Measurements from ENCODE around the gene POU3F3.

The POU3F3 gene

DNA sequence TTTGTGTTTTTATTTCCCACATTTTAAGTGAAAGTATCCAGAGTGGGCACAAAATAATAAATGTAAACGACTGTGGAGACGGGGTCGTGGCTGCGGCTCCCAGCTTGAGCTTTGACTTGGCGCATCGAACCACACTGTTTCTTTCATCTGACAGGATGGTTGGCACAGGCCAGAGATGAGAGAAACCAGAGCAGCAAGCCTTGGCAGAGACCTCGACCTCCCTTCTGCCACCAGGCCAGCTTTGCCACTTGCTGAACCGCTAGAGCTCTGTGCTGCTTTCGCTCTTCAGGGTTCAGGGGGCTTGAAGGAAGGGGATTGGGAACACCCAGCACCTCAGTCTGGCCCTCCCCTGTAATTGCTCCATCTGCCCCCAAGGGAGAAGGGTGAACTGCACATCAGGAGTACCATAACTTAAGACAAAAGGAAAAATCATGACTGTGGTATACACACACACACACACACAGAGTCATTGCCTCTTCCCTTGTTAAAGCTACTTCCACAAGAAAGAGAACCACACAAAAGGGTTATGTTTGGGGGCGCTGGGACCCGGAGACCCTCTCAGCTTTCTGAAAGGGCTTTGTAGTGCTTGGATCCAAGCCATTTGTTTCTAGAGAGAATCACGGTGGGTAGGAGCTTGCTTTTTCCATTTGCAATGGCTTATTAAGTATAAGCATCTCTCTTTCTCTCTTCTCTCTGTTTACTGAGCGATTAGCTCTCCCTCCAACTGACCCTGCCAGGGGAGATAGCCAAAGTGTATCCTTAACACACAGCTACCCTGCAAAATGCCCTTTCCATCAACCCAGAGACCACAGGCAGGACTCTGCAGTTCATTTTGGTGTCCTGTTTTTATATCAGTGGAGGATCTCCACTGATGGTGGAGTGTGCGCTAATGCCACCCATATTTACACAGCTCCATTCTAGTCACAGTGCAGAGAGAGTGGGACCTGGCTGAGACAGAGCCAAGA is 23.0 kb downstream of the POU3F3 start:
- DNase-seq = no peak

DNA sequence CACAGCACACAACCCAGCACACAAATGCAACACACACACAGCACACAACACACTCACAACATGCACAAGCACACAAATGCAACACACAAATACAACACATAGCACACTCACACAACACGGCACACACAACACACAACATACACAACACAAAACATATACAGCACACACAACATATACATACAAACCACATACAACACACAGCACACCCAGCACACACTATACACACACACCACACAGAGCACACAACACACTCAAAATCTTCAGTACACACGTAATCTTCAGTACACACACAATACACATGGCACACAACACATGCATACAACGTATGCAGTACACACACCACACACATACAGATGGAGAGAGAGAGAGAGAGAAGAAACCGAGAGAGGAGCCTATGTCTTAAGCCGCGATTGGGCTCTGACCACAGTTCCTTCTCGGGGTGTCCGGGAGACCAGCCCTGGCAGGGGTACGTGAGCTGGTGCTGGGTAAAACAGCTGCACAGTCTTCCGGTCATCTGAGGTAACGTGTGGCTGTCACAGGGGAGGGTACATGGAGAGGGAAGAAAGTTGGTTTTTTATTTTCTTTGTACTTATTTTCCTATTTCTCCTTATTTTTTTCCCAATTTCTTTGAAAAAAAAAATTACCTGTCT is 25.1 kb downstream of the POU3F3 start:
- DNase-seq = no peak

DNA sequence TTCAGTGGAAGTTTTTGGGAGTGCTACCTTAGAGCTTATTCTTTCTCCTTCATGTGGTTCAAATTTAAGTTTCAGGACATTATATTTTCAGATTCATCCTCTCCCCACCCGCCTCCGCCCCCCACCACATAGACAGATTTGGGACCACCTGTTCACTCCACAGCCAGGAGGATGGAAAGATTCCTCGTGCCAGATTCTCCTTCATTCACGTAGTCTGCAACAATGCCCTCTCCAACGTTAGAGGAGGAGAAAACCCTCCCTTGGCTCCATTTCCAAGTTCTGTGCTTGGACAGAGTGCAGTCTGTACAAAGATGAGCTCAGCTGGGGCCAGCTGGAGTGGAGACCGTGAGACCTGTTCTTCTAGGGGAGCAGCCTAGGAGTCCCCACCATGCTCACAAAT is 26.2 kb downstream of the POU3F3 start:
- no peak for DNase-seq

DNA sequence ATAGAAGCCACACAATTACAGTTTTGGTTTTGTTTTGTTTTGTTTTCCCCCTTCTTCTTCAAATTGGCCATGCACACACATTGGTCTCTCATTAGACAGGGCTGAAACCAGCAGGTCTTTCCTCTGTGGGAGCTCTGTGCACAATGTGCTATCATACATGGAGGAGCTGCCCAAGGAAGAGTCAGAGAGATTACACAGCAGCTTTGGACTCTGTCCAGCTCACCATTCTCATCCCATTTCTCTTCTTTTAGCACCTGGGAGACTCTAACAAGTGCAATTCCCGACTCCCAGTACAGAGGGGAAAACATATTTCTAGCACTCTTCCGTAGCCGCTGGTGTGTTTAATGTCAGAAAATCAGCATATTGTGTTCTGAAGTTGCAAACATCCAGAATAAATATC is 29.4 kb downstream of the POU3F3 start:
- no peak for DNase-seq

DNA sequence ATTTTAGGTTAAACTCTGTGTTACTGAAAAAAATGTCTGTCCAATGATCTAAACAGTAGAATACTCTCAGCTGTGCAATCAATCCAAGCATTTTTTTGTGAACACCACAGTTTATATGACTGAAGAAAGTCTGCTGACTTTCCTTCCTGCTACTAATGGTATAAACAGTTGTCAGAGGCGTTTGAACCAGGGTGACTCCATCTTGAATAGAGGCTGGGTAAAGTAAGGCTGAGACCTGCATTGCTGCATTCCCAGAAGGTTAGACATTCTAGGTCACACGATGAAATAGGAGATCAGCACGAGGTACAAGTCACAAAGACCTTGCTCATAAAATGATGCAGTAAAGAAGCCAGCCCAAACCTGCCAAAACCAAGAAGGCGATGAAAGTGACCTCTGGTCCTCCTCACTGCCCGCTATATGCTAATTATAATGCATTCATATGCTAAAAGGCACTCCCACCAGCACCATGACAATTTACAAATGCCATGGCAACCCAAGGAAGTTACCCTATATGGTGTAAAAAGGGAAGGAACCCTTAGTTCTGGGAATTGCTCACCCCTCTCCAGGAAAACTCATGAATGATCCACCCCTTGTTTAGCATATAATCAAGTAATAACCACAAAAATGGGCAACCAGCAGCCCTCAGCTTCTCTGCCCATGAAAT is 31.3 kb downstream of the POU3F3 start:
- no peak for DNase-seq

DNA sequence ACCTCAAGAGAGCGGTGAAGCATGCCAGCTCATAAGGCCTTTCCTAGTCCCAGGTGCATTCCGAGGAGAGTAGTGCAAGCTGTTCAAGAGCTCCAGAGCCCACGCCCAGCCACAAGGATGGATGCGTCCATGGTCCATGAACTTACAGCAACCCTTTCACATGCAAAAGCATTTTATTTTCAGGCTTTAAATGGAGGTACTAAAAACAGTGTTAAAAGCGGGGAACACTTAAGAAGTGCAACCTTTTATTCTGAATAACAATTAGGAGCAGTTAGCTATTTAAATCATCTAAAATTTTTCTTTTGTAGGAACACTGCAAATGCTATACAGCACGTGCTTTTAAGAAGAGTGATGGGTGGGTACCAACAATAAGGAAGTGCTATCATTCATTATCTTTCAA is 33.8 kb downstream of the POU3F3 start:
- no peak for DNase-seq

DNA sequence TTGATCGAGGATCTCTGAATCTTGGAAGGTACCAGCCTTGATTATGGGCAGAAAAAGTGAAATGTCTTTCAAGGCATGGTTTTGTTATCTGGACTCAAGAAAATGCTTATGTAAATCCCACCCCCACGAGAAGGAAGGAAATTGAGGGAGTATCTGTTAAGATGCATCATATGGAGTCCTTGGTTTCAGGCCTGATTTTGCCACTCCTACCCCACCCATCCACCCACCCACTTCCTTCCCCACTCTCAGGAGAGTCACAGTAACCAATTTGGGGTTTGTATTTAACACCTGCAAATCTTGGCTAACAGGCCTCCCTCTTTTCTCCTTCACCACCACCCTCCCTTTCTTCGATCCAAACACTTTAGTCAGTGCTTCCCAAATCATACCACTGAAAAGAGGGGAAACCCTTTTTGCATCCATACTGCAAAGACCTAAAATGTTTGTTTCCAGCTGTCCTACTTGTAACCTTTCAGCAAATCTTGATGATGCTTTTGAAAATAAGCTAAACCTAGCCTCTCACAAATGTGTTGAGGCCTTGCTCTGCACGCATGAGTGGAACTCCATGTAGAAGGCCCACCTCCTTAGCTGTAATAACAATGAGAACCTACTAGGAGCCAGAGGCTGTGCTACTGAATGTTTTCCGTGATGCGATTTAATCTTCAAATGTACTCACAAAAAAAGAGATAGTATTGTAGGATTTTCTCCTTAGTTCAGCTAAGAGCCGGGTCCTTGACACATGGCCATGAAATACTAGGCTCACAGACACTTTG is 34.8 kb downstream of the POU3F3 start:
- DNase-seq = no peak

DNA sequence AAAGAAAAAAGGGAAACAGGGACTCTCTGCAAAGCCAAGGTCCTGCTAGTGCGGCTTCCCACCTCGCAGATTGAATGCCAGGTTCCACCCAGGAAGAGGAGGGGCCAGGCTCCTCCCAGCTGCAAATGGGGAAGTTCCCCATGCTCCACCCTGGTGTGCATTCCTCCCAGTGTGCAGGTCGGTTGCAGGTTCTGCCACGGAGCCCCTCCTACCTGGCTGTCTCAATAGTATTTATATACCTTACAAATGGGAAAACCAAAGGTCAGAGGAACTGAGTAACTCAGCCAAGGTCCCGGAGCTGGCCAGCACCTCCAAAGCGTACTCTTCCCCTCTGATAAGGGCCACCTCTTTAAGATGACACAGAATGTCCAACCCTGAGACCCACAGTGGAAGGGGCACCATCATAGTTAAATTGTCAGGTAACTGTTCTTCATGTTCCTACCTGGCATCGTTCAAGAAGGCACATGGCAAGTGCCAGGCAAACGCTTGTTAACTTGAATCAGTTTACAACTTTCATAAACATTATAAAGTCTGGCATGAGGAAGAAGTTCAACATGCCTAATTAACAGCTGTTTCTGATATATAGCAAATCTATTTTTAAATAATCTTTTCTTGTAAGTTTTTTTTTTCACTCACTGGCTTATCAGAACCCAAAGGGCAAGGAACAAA is 35.5 kb downstream of the POU3F3 start:
- peak; percentile 40 to 54 for DNase-seq

DNA sequence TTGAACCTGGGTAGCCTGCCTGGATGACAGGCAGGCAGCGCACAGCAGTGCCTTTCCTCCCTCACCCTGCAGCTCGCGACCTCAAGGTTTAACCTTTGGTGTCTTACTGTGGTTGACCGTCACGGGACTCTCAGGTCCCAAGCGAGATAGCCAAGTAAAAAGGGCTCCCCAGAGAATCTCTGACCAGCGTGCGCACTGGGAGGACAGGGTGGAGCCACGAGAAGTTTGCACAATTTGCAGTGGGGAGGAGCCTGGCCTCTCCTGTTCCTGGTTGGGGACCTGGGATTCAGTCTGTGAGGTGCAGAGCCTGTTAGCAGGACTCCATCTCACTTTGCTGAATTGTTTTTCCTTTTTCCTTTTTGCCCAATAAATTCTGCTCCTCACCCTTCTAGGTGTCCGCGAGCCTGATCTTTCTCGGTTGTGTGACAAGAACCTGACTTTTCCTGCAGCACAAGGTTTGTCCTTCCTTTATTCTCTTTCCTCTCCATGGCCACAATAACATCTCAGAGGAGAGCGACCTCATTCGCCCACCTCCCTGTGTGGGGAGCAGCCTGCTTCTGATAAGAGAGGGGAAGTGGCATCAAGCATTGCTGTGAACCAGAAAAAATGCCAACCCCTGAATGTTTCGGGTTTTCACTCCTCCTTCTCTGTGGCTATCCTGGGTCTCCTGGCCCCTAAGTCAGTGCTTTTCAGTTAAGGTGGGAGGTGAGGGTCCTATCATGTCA is 36.2 kb downstream of the POU3F3 start:
- no peak for DNase-seq

DNA sequence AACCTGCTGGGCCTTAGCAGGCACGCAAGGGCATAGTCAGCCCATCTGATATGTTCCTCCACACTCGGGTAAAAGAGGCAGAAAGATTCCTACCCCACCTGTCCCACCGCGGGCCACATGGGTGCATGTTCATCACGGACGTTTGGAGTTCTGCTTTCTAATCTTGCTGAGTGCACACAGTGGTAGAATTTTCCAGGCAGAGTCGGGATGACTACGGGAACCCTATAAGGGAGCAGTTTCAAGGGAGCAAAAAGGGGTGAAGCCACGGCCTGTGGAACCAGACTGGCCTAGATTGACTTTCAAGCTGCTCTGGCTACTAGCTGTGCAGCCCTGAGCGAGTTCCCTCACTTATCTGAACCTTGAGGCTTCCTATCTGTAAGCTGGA is 36.8 kb downstream of the POU3F3 start:
- DNase-seq = no peak

DNA sequence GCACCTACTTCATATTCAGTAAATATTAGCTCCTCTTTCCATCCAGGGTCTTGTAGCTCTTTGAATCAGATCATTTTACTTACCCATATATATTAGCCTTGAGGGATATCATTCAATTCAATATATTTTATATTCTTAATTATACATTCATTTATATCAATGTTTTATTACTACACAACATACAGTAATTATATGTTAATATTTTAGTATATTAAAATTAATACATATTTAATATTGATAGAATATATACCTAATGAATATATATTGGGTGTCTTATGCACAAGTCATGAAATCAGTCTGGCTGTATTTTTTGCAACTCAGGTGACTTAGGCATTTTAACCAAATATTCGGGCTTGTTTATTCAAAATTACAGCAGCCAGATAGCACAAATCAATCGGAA is 37.2 kb downstream of the POU3F3 start:
- DNase-seq = no peak

DNA sequence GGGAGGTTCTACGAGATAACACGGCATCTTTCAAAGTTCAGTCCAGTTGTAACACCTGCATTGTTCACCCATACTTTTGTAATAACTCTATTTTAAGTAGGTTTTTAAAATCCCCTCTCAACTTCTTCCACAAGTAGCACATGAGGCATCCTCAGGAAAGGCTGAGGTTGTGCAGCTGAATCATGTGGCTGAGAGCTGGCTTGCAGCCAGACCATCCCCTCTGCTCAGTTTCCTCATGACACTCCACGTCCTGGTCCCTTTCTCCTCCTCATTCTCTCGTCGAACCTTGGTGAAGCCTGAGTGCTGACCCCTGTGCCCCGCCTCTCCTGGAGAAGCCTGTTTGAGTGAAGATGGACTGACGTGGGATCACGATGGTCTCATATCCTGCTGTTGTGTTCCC is 42.5 kb downstream of the POU3F3 start:
- DNase-seq = no peak

DNA sequence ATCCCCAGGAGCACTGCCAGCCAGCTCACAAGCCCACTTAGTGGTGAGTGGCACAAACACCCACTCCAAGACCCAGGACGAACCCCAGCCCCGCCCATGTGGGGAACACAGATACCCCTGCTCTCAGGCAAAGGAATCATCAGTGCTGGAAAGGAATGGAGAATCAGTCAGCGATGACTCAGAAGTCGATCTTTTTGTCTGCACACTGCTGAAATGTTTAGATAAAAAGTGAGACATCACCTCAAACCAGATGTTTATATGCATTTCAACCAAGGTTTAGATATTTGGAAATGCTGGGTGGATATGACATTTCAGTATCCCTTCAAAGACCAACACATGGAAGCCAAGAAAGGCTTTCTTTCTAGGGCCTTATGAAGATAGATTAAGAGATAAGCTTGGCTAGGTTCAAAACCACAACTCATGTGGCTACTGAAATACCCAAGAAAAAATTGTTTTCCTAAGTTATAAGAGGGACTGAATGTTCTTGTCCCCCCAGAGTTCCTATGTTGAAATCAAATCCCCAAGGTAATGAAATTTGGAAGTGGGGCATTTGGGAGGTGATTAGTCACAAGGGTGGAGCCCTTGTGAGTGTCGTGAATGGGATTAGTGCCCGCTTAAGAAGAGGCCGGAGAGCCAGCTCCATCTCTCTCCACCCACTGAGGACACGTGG is 43.7 kb downstream of the POU3F3 start:
- DNase-seq = no peak

DNA sequence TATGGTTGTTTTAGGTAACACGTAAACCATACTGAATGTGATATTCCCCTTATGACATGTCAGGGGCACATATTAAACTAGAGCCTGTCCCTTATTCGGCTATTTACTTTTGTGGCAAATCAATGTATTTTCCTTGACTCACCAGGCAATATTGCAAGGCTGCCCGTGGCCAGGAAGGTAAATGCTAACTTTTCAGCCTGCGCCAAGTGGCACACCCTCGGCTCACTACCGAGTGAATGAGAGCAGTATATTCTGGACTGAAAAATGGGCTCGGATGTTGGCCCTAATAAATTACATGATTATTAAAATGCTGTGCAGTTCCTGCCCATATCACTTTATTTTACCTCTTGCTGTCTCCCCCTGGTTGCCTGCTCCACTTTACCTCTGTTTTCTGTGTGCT is 46.7 kb downstream of the POU3F3 start:
- DNase-seq = no peak

DNA sequence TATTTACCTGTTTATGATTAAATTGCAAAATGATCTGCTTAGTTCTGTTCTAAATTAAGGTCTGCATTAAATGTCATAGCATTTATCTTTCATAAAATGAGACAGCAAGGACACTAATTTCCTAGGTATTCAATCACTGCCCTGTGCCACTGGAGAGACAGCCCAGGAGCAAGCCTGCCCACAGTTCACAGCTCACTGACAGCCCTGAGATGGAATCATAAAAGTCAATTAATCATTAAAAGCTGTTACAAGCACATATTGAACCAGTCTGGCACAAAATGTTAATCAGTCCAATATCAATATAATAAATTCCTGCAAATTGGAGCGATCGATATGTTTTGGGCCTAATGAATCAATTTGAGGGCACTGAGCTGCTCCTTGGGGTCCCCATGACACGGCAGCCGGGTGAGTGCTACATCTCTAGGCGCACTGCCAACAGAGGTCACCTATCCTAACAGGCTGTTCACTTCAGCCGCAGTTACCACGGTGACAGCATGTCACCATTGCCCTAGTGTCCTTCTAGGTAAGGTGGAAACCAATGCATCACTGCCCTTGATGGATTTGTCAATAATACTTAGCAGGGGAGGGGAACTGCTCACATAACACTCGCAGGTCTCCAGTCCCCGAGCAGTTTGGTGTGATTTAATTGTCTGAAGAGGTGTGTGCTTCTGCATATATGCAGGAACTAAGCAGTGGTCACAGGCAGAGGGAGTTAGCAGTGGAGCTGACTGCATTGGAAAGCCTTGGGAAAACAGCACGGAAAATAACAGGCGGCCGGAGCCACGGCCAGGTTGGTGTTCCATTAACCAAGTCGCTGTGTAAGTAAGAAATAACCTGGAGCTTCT is 47.3 kb downstream of the POU3F3 start:
- DNase-seq = no peak

DNA sequence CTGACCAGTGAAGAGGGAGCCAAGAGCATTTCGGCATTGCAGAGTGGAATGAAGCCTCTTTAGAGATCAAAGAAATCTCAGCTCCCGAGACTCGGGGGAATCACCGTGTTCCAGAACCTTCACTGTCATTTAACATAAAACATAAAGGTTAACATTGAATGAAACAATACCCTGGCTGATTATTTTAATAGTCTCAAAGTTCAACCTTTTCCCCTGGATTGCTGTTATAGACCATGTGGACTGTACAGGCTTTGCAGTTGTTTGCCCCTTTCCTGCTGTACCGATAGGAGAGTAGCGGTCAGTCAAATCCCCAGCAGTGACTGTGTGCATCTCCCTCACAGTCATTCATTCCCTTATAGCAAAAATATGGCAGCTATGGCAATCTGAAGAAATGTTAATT is 48.4 kb downstream of the POU3F3 start:
- no peak for DNase-seq

All from inflammatory macrophage (primary cell).